Brain microvascular endothelial cell (primary cell): ENCODE results near the gene KLHL41.
"Not testable (repeated sequence)": the region's sequence is repeated elsewhere in the genome, so short reads cannot be mapped to it uniquely, and the experiment has no call there.

Source experiments
- DNase-seq: peaks from one replicate; pipeline ENCODE4 v3.0.0-alpha.2; 2020
- H3K27ac ChIP-seq: fragments of 250-450 bp; sonication (Bioruptor Pico); 2 replicates; pipeline ENCODE4 v1.5.1; 2020; ENCODE audit warnings: mild to moderate bottlenecking, moderate library complexity
- H3K27me3 ChIP-seq: fragments of 250-450 bp; sonication (Bioruptor Pico); replicated peaks from 2 replicates; pipeline ENCODE4 v1.5.1; 2020; ENCODE audit warnings: mild to moderate bottlenecking
- H3K36me3 ChIP-seq: fragments of 250-450 bp; sonication (Bioruptor Pico); replicated peaks from 2 replicates; pipeline ENCODE4 v1.5.1; 2020; ENCODE audit warnings: mild to moderate bottlenecking
- H3K4me3 ChIP-seq: 2 replicates; pipeline ENCODE4 v1.5.1; 2011; ENCODE audit warnings: low read depth, mild to moderate bottlenecking, control low read depth, low read length, moderate library complexity
- in situ Hi-C: cut with HindIII; loops from 2 replicates; pipeline ENCODE4 v1.10.0; 2017; ENCODE audit warnings: low sequenced_read_pairs, low pct_ligation_motif_present
- TF ChIP-seq, protein P1 (sequence below): IDR thresholded peaks from 2 replicates; pipeline ENCODE4 v1.5.1; 2011; ENCODE audit warnings: low read depth, mild to moderate bottlenecking, moderate library complexity, low read length, control low read depth, inconsistent platforms; ENCODE audit errors: missing control alignments

The KLHL41 gene

DNA sequence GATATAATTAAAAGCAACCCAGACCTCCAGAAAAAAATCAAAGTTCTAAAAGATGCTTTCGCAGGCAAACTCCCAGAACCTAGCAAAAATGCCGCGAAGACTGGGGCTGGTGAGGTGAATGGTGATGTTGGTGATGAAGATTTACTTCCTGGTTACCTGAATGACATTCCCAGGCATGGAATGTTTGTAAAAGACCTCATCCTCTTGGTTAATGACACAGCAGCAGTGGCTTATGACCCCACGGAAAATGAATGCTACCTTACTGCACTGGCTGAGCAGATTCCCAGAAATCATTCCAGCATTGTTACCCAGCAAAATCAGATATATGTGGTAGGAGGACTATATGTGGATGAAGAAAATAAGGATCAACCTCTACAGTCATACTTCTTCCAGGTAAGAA is 994 bp downstream of the KLHL41 start:
- in situ Hi-C loops, result no loop called here
- Histone ChIP-seq H3K27me3 (no peaks in the 10 kb centered on the region), H3K27ac (no peak overlapping the region), H3K4me3 (no peak overlapping the region), H3K36me3 (no peaks in the 10 kb centered on the region)
- TF ChIP-seq, protein P1, sequence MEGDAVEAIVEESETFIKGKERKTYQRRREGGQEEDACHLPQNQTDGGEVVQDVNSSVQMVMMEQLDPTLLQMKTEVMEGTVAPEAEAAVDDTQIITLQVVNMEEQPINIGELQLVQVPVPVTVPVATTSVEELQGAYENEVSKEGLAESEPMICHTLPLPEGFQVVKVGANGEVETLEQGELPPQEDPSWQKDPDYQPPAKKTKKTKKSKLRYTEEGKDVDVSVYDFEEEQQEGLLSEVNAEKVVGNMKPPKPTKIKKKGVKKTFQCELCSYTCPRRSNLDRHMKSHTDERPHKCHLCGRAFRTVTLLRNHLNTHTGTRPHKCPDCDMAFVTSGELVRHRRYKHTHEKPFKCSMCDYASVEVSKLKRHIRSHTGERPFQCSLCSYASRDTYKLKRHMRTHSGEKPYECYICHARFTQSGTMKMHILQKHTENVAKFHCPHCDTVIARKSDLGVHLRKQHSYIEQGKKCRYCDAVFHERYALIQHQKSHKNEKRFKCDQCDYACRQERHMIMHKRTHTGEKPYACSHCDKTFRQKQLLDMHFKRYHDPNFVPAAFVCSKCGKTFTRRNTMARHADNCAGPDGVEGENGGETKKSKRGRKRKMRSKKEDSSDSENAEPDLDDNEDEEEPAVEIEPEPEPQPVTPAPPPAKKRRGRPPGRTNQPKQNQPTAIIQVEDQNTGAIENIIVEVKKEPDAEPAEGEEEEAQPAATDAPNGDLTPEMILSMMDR, result no peak
- no peak for DNase-seq

DNA sequence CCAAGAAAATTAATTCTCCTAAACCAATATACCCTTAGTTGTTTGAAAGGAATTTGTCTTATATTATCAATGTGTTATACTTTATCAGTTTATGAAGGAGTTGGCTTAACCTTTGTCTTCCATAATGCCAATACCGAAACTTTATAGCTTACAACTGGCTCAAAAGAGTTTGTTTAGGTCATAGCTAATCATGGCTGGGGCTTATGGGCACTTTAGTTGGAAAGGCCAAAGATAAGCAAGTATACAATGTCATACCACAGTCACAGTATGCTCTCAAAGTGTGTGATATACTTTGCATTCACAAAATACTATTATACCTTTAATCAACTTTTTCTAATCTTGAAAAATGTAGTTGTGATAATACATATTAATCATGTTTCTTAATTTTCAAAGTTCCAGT is 2.3 kb downstream of the KLHL41 start:
- DNase-seq, result no peak
- no peak overlapping the region for H3K4me3 ChIP-seq
- no peaks in the 10 kb centered on the region for H3K27me3 ChIP-seq
- TF ChIP-seq, protein P1, result no peak
- no peaks in the 10 kb centered on the region for H3K36me3 ChIP-seq
- H3K27ac ChIP-seq, result no peak overlapping the region
- in situ Hi-C loops, result no loop called here

DNA sequence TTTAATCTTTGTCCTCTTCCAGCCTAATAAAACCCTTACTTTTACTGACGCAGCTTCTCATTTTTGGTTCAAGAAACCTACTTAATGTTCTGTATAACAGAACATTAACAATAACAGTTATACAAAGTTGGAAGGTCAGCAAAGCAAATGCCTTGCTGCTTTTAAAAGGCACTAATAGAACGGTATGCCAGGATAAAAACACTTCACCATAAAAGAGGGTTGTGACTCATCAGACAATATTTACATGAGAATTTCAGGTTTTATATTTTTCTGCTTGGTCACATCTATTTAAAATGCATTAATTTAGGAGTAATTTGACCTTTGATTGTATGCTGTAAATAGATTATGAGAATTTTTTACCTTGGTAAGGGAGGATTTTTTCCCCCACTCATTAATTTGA is 3.0 kb downstream of the KLHL41 start:
- TF ChIP-seq, protein P1, result no peak
- in situ Hi-C loops, result no loop called here
- H3K4me3 ChIP-seq, result no peak overlapping the region
- no peak for DNase-seq
- no peaks in the 10 kb centered on the region for H3K27me3 ChIP-seq
- no peaks in the 10 kb centered on the region for H3K36me3 ChIP-seq
- H3K27ac ChIP-seq, result no peak overlapping the region

DNA sequence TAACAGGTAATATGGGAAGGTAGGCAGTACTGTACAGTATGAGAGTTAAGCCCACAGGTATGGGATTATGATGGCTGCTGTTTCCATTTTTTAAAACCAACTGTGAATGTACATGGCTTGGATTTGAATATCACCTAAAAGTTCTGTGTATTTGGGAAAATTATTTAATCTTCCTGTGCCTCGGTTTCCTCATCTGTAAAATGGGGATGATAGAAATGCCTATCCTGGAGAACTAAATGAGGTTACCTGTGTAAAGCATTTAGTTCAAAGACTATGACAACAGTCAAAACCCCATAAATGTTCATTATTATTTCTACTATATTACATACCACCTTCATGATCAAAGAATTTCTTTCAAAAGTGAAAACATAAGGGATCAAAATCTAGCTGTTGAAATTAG is 3.6 kb downstream of the KLHL41 start:
- H3K27ac ChIP-seq, result no peak overlapping the region
- H3K36me3 ChIP-seq, result no peaks in the 10 kb centered on the region
- TF ChIP-seq, protein P1, result no peak
- DNase-seq, result no peak
- in situ Hi-C loops, result no loop called here
- no peak overlapping the region for H3K4me3 ChIP-seq
- H3K27me3 ChIP-seq, result no peaks in the 10 kb centered on the region

DNA sequence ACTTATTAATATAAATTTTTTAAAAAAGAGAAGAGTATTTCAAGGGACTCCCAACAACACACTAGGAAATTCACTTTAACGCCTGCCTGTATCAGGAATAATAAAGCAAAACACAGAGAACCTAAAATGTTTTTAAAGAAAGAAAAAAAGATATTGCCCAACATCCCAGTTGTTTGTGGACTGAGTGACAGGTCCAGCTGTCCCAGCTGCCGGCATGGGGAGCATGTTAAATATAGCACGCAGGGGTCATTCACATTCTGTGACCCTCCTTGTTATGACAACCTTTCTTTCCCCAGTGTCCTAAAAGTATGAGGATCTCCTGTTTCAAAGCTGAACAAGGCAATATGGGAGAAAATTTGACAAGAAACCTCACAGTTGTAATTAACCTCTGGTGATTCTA is 4.4 kb downstream of the KLHL41 start:
- Histone ChIP-seq H3K27ac (no peak overlapping the region), H3K4me3 (no peak overlapping the region), H3K27me3 (no peaks in the 10 kb centered on the region), H3K36me3 (no peaks in the 10 kb centered on the region)
- in situ Hi-C loops, result no loop called here
- DNase-seq, result no peak
- TF ChIP-seq, protein P1, result no peak

DNA sequence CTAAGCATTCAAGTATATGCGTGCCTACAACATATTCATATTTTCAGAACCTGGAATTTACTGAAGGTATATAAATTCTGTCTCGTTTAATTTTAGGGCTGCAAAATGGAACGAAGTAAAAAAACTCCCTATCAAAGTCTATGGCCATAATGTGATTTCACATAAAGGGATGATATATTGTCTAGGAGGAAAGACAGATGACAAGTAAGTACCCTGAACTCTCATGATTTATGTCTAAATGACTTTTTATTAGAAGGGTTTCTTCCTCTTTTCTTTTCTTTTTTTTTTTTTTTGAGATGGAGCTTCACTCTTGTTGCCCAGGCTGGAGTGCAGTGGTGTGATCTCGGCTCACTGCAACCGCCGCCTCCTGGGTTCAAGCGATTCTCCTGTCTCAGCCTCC is 5.3 kb downstream of the KLHL41 start:
- H3K27ac ChIP-seq, H3K27me3 ChIP-seq, DNase-seq, in situ Hi-C loops, H3K36me3 ChIP-seq, H3K4me3 ChIP-seq: not testable (repeated sequence)

DNA sequence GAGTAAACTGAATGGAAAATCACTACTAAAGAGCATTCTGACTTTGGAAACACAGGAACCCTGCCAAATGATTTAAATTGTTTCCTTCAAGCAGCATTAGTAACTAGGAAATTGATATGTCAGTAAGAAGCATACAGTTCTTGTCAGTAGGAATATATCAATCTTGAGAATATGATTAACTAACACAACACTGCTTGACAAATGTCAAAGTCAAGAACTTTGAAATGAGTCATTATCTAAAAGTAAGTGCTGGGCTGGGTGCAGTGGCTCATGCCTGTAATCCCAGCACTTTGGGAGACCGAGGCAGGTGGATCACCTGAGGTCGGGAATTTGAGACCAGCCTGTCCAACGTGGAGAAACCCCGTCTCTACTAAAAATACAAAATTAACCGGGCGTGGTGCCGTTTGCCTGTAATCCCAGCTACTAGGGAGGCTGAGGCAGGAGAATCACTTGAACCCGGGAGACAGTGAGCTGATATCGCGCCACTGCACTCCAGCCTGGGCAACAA is 7.0 kb downstream of the KLHL41 start:
- in situ Hi-C loops, H3K4me3 ChIP-seq, H3K27ac ChIP-seq, H3K36me3 ChIP-seq, H3K27me3 ChIP-seq, DNase-seq: not testable (repeated sequence)
